ENCODE results near the gene TEP1. TPM values are rescaled to one million over a fixed set of nuclear protein-coding genes. Genes with fewer than 3 reads are reported as not detected.
A peak's percentile ranks its signal among the peaks of the same experiment; 100 is the strongest.

Gene TEP1
- total and polyA plus RNA-seq, 2 of the 13 experiments (the other 11 are each of a cell fraction or from before 2014, with no cell fraction given), result 11.0 to 12.8 TPM

GRCh38 chr14:20455355-20456300 is 42.3 kb upstream of the TEP1 start (continued):
- TF ChIP-seq TSC22D2 (CRISPR knock-in tag; IDR thresholded peaks at IDR 0.05; ENCODE audit: borderline replicate concordance), result no peak
- 0 out of 2 replicates have a peak, but pooled peaks have one; percentile 60 for TF ChIP-seq ZNF564 (CRISPR knock-in tag; IDR thresholded peaks at IDR 0.05)
- TF ChIP-seq EZH2 (conservative IDR thresholded peaks at IDR 0.05; ENCODE audit: low read depth, low read length), result no peak
- no peak for TF ChIP-seq ERF (CRISPR knock-in tag; IDR thresholded peaks at IDR 0.05)
- TF ChIP-seq MED1 (CRISPR knock-in tag; IDR thresholded peaks at IDR 0.05), result no peak; the same call in 1 of the 2 replicates
- TF ChIP-seq HNRNPLL (IDR thresholded peaks at IDR 0.05; ENCODE audit: low read depth, low read length, poor library complexity, severe bottlenecking), result no peak
- TF ChIP-seq PTBP1 (IDR thresholded peaks at IDR 0.05; ENCODE audit: low read depth, low read length, poor library complexity, severe bottlenecking), result no peak
- no peak for TF ChIP-seq GATAD1 (CRISPR knock-in tag; IDR thresholded peaks at IDR 0.05)
- no peak for TF ChIP-seq MXI1 (IDR thresholded peaks at IDR 0.05; ENCODE audit: borderline replicate concordance, low read depth, low read length)
- TF ChIP-seq ZNF83 (CRISPR knock-in tag; IDR thresholded peaks at IDR 0.05; ENCODE audit: borderline replicate concordance), result peak; percentile 53; the same call in 1 of the 2 replicates
- peak; percentile 85; the same call in 1 of the 2 replicates for TF ChIP-seq ELF4 (CRISPR knock-in tag; IDR thresholded peaks at IDR 0.05; ENCODE audit: borderline replicate concordance)
- TF ChIP-seq RBFOX2 (IDR thresholded peaks at IDR 0.05; ENCODE audit: low read depth, low read length), result peak; percentile 66; the same call in 1 of the 2 replicates
- TF ChIP-seq KDM5A (IDR thresholded peaks at IDR 0.05; ENCODE audit: borderline replicate concordance, low read length), result peak; percentile 21
- TF ChIP-seq ZNF713 (CRISPR knock-in tag; IDR thresholded peaks at IDR 0.05), result no peak
- no peak for TF ChIP-seq SRSF9 (IDR thresholded peaks at IDR 0.05; ENCODE audit: borderline replicate concordance, insufficient read depth, low read depth, low read length, poor library complexity, severe bottlenecking)
- no peak for TF ChIP-seq ZNF225 (CRISPR knock-in tag; IDR thresholded peaks at IDR 0.05)
- TF ChIP-seq ZNF414 (CRISPR knock-in tag; IDR thresholded peaks at IDR 0.05), result no peak
- TF ChIP-seq ZNF484 (CRISPR knock-in tag; IDR thresholded peaks at IDR 0.05; ENCODE audit: borderline replicate concordance, low read depth), result 0 out of 2 replicates have a peak, but pooled peaks have one; percentile 25
- no peak for TF ChIP-seq FOXC1 (CRISPR knock-in tag; IDR thresholded peaks at IDR 0.05; ENCODE audit: borderline replicate concordance)
- TF ChIP-seq SALL2 (CRISPR knock-in tag; IDR thresholded peaks at IDR 0.05), result no peak; the same call in 1 of the 2 replicates
- peak; percentile 8; the same call in 1 of the 2 replicates for TF ChIP-seq TAF1 (CRISPR knock-in tag; IDR thresholded peaks at IDR 0.05)
- TF ChIP-seq, protein P1, sequence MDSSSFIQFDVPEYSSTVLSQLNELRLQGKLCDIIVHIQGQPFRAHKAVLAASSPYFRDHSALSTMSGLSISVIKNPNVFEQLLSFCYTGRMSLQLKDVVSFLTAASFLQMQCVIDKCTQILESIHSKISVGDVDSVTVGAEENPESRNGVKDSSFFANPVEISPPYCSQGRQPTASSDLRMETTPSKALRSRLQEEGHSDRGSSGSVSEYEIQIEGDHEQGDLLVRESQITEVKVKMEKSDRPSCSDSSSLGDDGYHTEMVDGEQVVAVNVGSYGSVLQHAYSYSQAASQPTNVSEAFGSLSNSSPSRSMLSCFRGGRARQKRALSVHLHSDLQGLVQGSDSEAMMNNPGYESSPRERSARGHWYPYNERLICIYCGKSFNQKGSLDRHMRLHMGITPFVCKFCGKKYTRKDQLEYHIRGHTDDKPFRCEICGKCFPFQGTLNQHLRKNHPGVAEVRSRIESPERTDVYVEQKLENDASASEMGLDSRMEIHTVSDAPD (CRISPR knock-in tag; IDR thresholded peaks at IDR 0.05), result no peak
- peak; percentile 82; the same call in 1 of the 2 replicates for TF ChIP-seq ZNF253 (CRISPR knock-in tag; IDR thresholded peaks at IDR 0.05; ENCODE audit: borderline replicate concordance)
- peak; percentile 48; the same call in 1 of the 2 replicates for TF ChIP-seq KDM5B (CRISPR knock-in tag; IDR thresholded peaks at IDR 0.05; ENCODE audit: borderline replicate concordance)
- TF ChIP-seq ZNF121 (CRISPR knock-in tag; IDR thresholded peaks at IDR 0.05), result no peak
- TF ChIP-seq POLR2A (IDR thresholded peaks at IDR 0.05; ENCODE audit: insufficient read depth in 1 of 2, low read depth in 2 of 2, low read length in 2 of 2), result peak in 1 of 2 experiments; percentile 35; a peak in 2 of 4 replicates
- peak; percentile 61; the same call in 1 of the 2 replicates for TF ChIP-seq ZNF816 (CRISPR knock-in tag; IDR thresholded peaks at IDR 0.05; ENCODE audit: borderline replicate concordance)
